GM19455 (cell line): ENCODE results near the gene HDHD2.

Experiments
- ATAC-seq: cut with Tn5 transposase; IDR thresholded peaks from one replicate; pipeline ENCODE4 v1.9.1; 2021; ENCODE audit not compliant: unreplicated experiment

HDHD2 gene

GRCh38 chr18:47067648-47068047 is 82.7 kb downstream of the HDHD2 start:
- no peak for ATAC-seq

- no peak for ATAC-seq
Observed at GRCh38 chr18:47063096-47063495, 87.2 kb downstream of the HDHD2 start.

GRCh38 chr18:47062471-47062870 is 87.8 kb downstream of the HDHD2 start:
- no peak for ATAC-seq
